ENCODE measurements around the gene PDZRN4. TPM values are rescaled to one million over a fixed set of nuclear protein-coding genes. Genes with fewer than 3 reads are reported as not detected.

PDZRN4 gene
- total RNA-seq, 1 experiment from 2014 or later, result not detected

- H3K27me3 ChIP-seq (replicated peaks; ENCODE audit: control insufficient read depth, insufficient read depth, low read length), result no peaks in the 10 kb centered on the region
- no peaks in the 10 kb centered on the region for H3K4me1 ChIP-seq
- no TSS peak for BruUV-seq (replicated peaks)
- Mint-ChIP-seq H3K27ac (ENCODE audit: unreplicated experiment) (no peak overlapping the region), H3K9me3 (ENCODE audit: unreplicated experiment) (no peaks in the 10 kb centered on the region), H3K4me3 (ENCODE audit: unreplicated experiment) (no peak overlapping the region), H3K36me3 (ENCODE audit: insufficient read depth, unreplicated experiment) (no peaks in the 10 kb centered on the region), H3K4me1 (ENCODE audit: low read depth, unreplicated experiment) (no peaks in the 10 kb centered on the region), H3K27me3 (ENCODE audit: insufficient read depth, unreplicated experiment) (peaks cover 3% of the 10 kb centered on the region)
- intact Hi-C loops (cut with micrococcal nuclease; ENCODE audit: unreplicated experiment), result no loop called here
- no peak for TF ChIP-seq CTCF (IDR thresholded peaks at IDR 0.05; ENCODE audit: insufficient read depth in 1 of 2, low read depth in 1 of 2, low read length in 1 of 2, severe bottlenecking in 1 of 2, unreplicated experiment in 1 of 2)
- H3K4me3 ChIP-seq (ENCODE audit: low read depth, low read length), result no peak overlapping the region
- ChIA-PET POLR2A (no interaction called here), CTCF (no interaction called here)
- DNase-seq, result no peak
- H3K9me3 ChIP-seq, result no peaks in the 10 kb centered on the region
- H3K36me3 ChIP-seq (ENCODE audit: control insufficient read depth, insufficient read depth, low read length), result no peaks in the 10 kb centered on the region
These were observed 24.5 kb downstream of the PDZRN4 start for GRCh38 chr12:41212625-41213024.

GRCh38 chr12:41213107-41213506 lies 25.0 kb downstream of the PDZRN4 start:
- intact Hi-C loops (cut with micrococcal nuclease; ENCODE audit: unreplicated experiment), result no loop called here
- Histone ChIP-seq H3K4me3 (ENCODE audit: low read depth, low read length) (no peak overlapping the region), H3K4me1 (no peaks in the 10 kb centered on the region), H3K9me3 (no peaks in the 10 kb centered on the region), H3K27me3 (replicated peaks; ENCODE audit: control insufficient read depth, insufficient read depth, low read length) (no peaks in the 10 kb centered on the region), H3K36me3 (ENCODE audit: control insufficient read depth, insufficient read depth, low read length) (no peaks in the 10 kb centered on the region)
- Mint-ChIP-seq H3K9me3 (ENCODE audit: unreplicated experiment) (no peaks in the 10 kb centered on the region), H3K27ac (ENCODE audit: unreplicated experiment) (no peak overlapping the region), H3K36me3 (ENCODE audit: insufficient read depth, unreplicated experiment) (no peaks in the 10 kb centered on the region), H3K4me3 (ENCODE audit: unreplicated experiment) (no peak overlapping the region), H3K4me1 (ENCODE audit: low read depth, unreplicated experiment) (no peaks in the 10 kb centered on the region), H3K27me3 (ENCODE audit: insufficient read depth, unreplicated experiment) (peaks cover 3% of the 10 kb centered on the region)
- DNase-seq, result no peak
- TF ChIP-seq CTCF (IDR thresholded peaks at IDR 0.05; ENCODE audit: insufficient read depth in 1 of 2, low read depth in 1 of 2, low read length in 1 of 2, severe bottlenecking in 1 of 2, unreplicated experiment in 1 of 2), result no peak
- CTCF ChIA-PET, result no interaction called here
- BruUV-seq (replicated peaks), result no TSS peak
- POLR2A ChIA-PET, result no interaction called here

- Histone ChIP-seq H3K4me1 (no peaks in the 10 kb centered on the region), H3K36me3 (ENCODE audit: control insufficient read depth, insufficient read depth, low read length) (no peaks in the 10 kb centered on the region), H3K4me3 (ENCODE audit: low read depth, low read length) (no peak overlapping the region), H3K27me3 (replicated peaks; ENCODE audit: control insufficient read depth, insufficient read depth, low read length) (no peaks in the 10 kb centered on the region), H3K9me3 (no peaks in the 10 kb centered on the region)
- no peak for TF ChIP-seq CTCF (IDR thresholded peaks at IDR 0.05; ENCODE audit: insufficient read depth in 1 of 2, low read depth in 1 of 2, low read length in 1 of 2, severe bottlenecking in 1 of 2, unreplicated experiment in 1 of 2)
- DNase-seq, result no peak
- Mint-ChIP-seq H3K27ac (ENCODE audit: unreplicated experiment) (no peak overlapping the region), H3K4me3 (ENCODE audit: unreplicated experiment) (no peak overlapping the region), H3K36me3 (ENCODE audit: insufficient read depth, unreplicated experiment) (no peaks in the 10 kb centered on the region), H3K4me1 (ENCODE audit: low read depth, unreplicated experiment) (no peaks in the 10 kb centered on the region), H3K9me3 (ENCODE audit: unreplicated experiment) (no peaks in the 10 kb centered on the region), H3K27me3 (ENCODE audit: insufficient read depth, unreplicated experiment) (peaks cover 3% of the 10 kb centered on the region)
- intact Hi-C loops (cut with micrococcal nuclease; ENCODE audit: unreplicated experiment), result no loop called here
- ChIA-PET CTCF (no interaction called here), POLR2A (no interaction called here)
- BruUV-seq (replicated peaks), result no TSS peak
These were observed 25.5 kb downstream of the PDZRN4 start for GRCh38 chr12:41213648-41214047.

Measured in Caco-2 (cell line).